H9 (cell line): Measurements from ENCODE around the gene ATG5. TPM values are rescaled to one million over a fixed set of nuclear protein-coding genes. Genes with fewer than 3 reads are reported as not detected.

ENCODE experiments used
- DNase-seq: peaks from one replicate; pipeline ENCODE4 v3.0.0-alpha.2; 2017
- H2AFZ ChIP-seq: one replicate; pipeline ENCODE4 v1.6.1; 2013; ENCODE audit warnings: mild to moderate bottlenecking, low read length, control low read depth, moderate library complexity
- H2AK5ac ChIP-seq: 2 replicates; pipeline ENCODE4 v1.6.1; 2013; ENCODE audit warnings: low read length, control low read depth, mixed read lengths; ENCODE audit not compliant: insufficient read length
- H2BK120ac ChIP-seq: one replicate; pipeline ENCODE4 v1.6.1; 2013; ENCODE audit warnings: low read depth, mild to moderate bottlenecking, low read length, control low read depth, inconsistent platforms; ENCODE audit not compliant: poor library complexity, severe bottlenecking
- H2BK12ac ChIP-seq: 2 replicates; pipeline ENCODE4 v1.6.1; 2013; ENCODE audit warnings: low read length, control low read depth, mixed read lengths, low read depth; ENCODE audit not compliant: insufficient read length
- H2BK15ac ChIP-seq: 2 replicates; pipeline ENCODE4 v1.6.1; 2013; ENCODE audit warnings: low read depth, low read length, control low read depth
- H2BK20ac ChIP-seq: one replicate; pipeline ENCODE4 v1.6.1; 2013; ENCODE audit warnings: low read depth, mild to moderate bottlenecking, low read length, control low read depth, inconsistent platforms; ENCODE audit not compliant: poor library complexity, severe bottlenecking
- H2BK5ac ChIP-seq: 2 replicates; pipeline ENCODE4 v1.6.1; 2013; ENCODE audit warnings: low read length, control low read depth, mixed read lengths; ENCODE audit not compliant: insufficient read length
- H3K14ac ChIP-seq: 2 replicates; pipeline ENCODE4 v1.6.1; 2013; ENCODE audit warnings: low read length, control low read depth; ENCODE audit not compliant: insufficient read depth
- H3K18ac ChIP-seq: 2 replicates; pipeline ENCODE4 v1.6.1; 2013; ENCODE audit warnings: low read depth, mild to moderate bottlenecking, mixed read lengths, low read length, control low read depth; ENCODE audit not compliant: insufficient read length
- H3K23ac ChIP-seq: 2 replicates; pipeline ENCODE4 v1.6.1; 2013; ENCODE audit warnings: low read length, control low read depth, mixed read lengths, low read depth; ENCODE audit not compliant: insufficient read length
- H3K23me2 ChIP-seq: 2 replicates; pipeline ENCODE4 v1.6.1; 2013; ENCODE audit warnings: low read depth, mild to moderate bottlenecking, mixed read lengths, low read length, control low read depth; ENCODE audit not compliant: insufficient read length, poor library complexity, severe bottlenecking
- H3K27ac ChIP-seq: 2 replicates; pipeline ENCODE4 v1.5.1; 2013; ENCODE audit warnings: low read length, control low read depth, mixed read lengths, low read depth; ENCODE audit not compliant: insufficient read length
- H3K27me3 ChIP-seq: 2 replicates; pipeline ENCODE4 v1.6.1; 2013; ENCODE audit warnings: low read length, control low read depth, inconsistent platforms; ENCODE audit not compliant: insufficient read depth
- H3K4ac ChIP-seq: 2 replicates; pipeline ENCODE4 v1.6.1; 2013; ENCODE audit warnings: low read depth, mild to moderate bottlenecking, control low read depth, inconsistent platforms, low read length, moderate library complexity
- H3K4me1 ChIP-seq: 2 replicates; pipeline ENCODE4 v1.6.1; 2013; ENCODE audit warnings: low read length, control low read depth, inconsistent platforms; ENCODE audit not compliant: insufficient read depth
- H3K4me2 ChIP-seq: 2 replicates; pipeline ENCODE4 v1.6.1; 2013; ENCODE audit warnings: low read length, control low read depth, mixed read lengths; ENCODE audit not compliant: insufficient read length, insufficient read depth
- H3K56ac ChIP-seq: 2 replicates; pipeline ENCODE4 v1.6.1; 2013; ENCODE audit warnings: low read depth, mild to moderate bottlenecking, mixed read lengths, low read length, control low read depth; ENCODE audit not compliant: insufficient read length
- H3K79me1 ChIP-seq: 2 replicates; pipeline ENCODE4 v1.6.1; 2013; ENCODE audit warnings: low read depth, mild to moderate bottlenecking, moderate library complexity, low read length, control low read depth, inconsistent platforms; ENCODE audit not compliant: insufficient read depth, poor library complexity, severe bottlenecking
- H3K79me2 ChIP-seq: 2 replicates; pipeline ENCODE4 v1.6.1; 2013; ENCODE audit warnings: low read length, control low read depth, inconsistent platforms; ENCODE audit not compliant: insufficient read depth
- H3K9ac ChIP-seq: 2 replicates; pipeline ENCODE4 v1.6.1; 2013; ENCODE audit warnings: low read length, control low read depth, mixed read lengths; ENCODE audit not compliant: insufficient read length; ENCODE audit errors: extremely low read depth
- H3K9me3 ChIP-seq: one replicate; pipeline ENCODE4 v1.6.1; 2013; ENCODE audit warnings: low read depth, low read length, inconsistent platforms; ENCODE audit not compliant: control insufficient read depth
- H3T11ph ChIP-seq: one replicate; pipeline ENCODE4 v1.6.1; 2013; ENCODE audit warnings: mild to moderate bottlenecking, low read length, control low read depth, inconsistent platforms
- H4K20me1 ChIP-seq: one replicate; pipeline ENCODE4 v1.6.1; 2013; ENCODE audit not compliant: control insufficient read depth, insufficient read length, insufficient read depth
- H4K5ac ChIP-seq: 2 replicates; pipeline ENCODE4 v1.6.1; 2013; ENCODE audit warnings: low read depth, mild to moderate bottlenecking, mixed read lengths, low read length, control low read depth; ENCODE audit not compliant: insufficient read length
- H4K8ac ChIP-seq: replicated peaks from 2 replicates; pipeline ENCODE4 v1.6.1; 2013; ENCODE audit warnings: low read length, control low read depth, mixed read lengths, low read depth; ENCODE audit not compliant: insufficient read length
- H4K91ac ChIP-seq: 2 replicates; pipeline ENCODE4 v1.6.1; 2013; ENCODE audit warnings: low read depth, mild to moderate bottlenecking, moderate library complexity, mixed read lengths, low read length, control low read depth; ENCODE audit not compliant: insufficient read length
- H3K27ac Mint-ChIP-seq, 3 experiments: 2 replicates in 2 of 3; 3 replicates in 1 of 3; pipeline ENCODE4 v1.8.0; 2020 to 2021; ENCODE audit warnings: mixed read lengths in 3 of 3, mild to moderate bottlenecking in 1 of 3, moderate library complexity in 1 of 3
- H3K27me3 Mint-ChIP-seq: 2 replicates; pipeline ENCODE4 v1.8.0; 2021; ENCODE audit warnings: low read depth, mild to moderate bottlenecking, moderate library complexity, mixed read lengths
- H3K36me3 Mint-ChIP-seq, 3 experiments: 2 replicates in 2 of 3; 3 replicates in 1 of 3; pipeline ENCODE4 v1.8.0; 2020 to 2021; ENCODE audit warnings: low read depth in 3 of 3, mixed read lengths in 3 of 3; ENCODE audit not compliant: insufficient read depth in 1 of 3
- H3K4me1 Mint-ChIP-seq, 2 experiments: 2 replicates each; pipeline ENCODE4 v1.8.0; 2020; ENCODE audit warnings: mixed read lengths in 2 of 2
- H3K4me3 Mint-ChIP-seq, 2 experiments: 2 replicates in 1 of 2; 3 replicates in 1 of 2; pipeline ENCODE4 v1.8.0; 2020 to 2021; ENCODE audit warnings: mild to moderate bottlenecking in 2 of 2, mixed read lengths in 2 of 2, moderate library complexity in 1 of 2
- H3K9me3 Mint-ChIP-seq, 2 experiments: 2 replicates in 1 of 2; 3 replicates in 1 of 2; pipeline ENCODE4 v1.8.0; 2020; ENCODE audit warnings: mild to moderate bottlenecking in 2 of 2, mixed read lengths in 2 of 2, moderate library complexity in 1 of 2
- WGBS: extraction: QIAGEN DNeasy Blood & Tissue Kit; methylation state at CpG from one replicate; pipeline ENCODE4 v1.1.7; 2013; ENCODE audit warnings: missing lambda C conversion rate, low lambda C conversion rate, mixed read lengths; ENCODE audit not compliant: insufficient read length; ENCODE audit errors: extremely low coverage; 5-methylcytosine and 5-hydroxymethylcytosine counted together
- total RNA-seq: library from RNA; stranded (reverse); gene quantifications from 2 replicates; pipeline ENCODE4 v1.2.1, GENCODE V29; 2021
- TF ChIP-seq, protein P1 (sequence below): fragments of 200-600 bp; sonication (generic); conservative IDR thresholded peaks from 3 replicates; pipeline ENCODE4 v1.8.0; 2021; ENCODE audit warnings: antibody characterized with exemption, mild to moderate bottlenecking

ATG5 gene
- total RNA-seq, 1 experiment from 2014 or later, result 36.7 TPM

DNA sequence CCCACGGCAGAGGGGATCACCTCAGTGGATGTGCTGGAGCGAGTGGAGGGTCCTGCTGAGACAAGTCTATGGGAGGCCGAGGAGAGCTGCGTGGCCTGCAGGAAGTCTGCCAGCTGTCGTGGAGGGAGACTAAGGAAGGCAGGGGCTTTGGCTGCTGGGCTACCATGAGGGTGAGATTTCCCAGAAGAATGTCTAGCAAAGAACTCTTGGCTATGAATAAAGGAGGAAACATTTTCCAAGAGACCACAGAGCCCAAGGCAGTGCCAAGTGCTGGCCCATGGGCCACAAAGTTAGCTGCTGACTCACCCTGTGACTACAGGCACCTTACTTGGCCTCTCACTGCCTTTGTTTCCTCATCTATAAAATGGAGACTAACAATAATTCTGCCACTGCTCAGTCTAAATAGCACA lies 166.0 kb downstream of the ATG5 start:
- Mint-ChIP-seq H3K4me1 (peaks cover 28 to 46% of the 10 kb centered on the region in 2 experiments), H3K27me3 (peaks cover 3% of the 10 kb centered on the region; the same call in 1 of the 2 replicates), H3K36me3 (no peaks in the 10 kb centered on the region; a peak in 1 of 7 replicates), H3K27ac (0 out of 7 replicates have a peak overlapping the region, but pooled peaks of 1 of the 3 experiments have one; percentile 42), H3K9me3 (no peaks in the 10 kb centered on the region), H3K4me3 (no peak overlapping the region)
- H4K5ac ChIP-seq, result no peak overlapping the region
- no peak overlapping the region for H2BK12ac ChIP-seq
- no peak overlapping the region for H4K8ac ChIP-seq
- H2BK120ac ChIP-seq, result no peak overlapping the region
- DNase-seq, result no peak
- H3K79me2 ChIP-seq, result no peaks in the 10 kb centered on the region
- no peak overlapping the region for H3K9ac ChIP-seq
- H2BK15ac ChIP-seq, result no peak overlapping the region
- H3K23me2 ChIP-seq, result no peaks in the 10 kb centered on the region
- H3K4me1 ChIP-seq, result peaks cover 3% of the 10 kb centered on the region; the same call in 1 of the 2 replicates
- no peak overlapping the region for H3K4me2 ChIP-seq
- H3K27ac ChIP-seq, result no peak overlapping the region
- H4K20me1 ChIP-seq, result no peaks in the 10 kb centered on the region
- no peaks in the 10 kb centered on the region for H3K27me3 ChIP-seq
- no peaks in the 10 kb centered on the region for H3K9me3 ChIP-seq
- no peak overlapping the region for H3K56ac ChIP-seq
- no peak overlapping the region for H4K91ac ChIP-seq
- no peaks in the 10 kb centered on the region for H3K79me1 ChIP-seq
- no peak overlapping the region; the same call in 1 of the 2 replicates for H3K14ac ChIP-seq
- H2BK20ac ChIP-seq, result no peak overlapping the region
- H3K4ac ChIP-seq, result no peak overlapping the region
- H3K18ac ChIP-seq, result no peak overlapping the region
- H3K23ac ChIP-seq, result no peak overlapping the region
- no peak overlapping the region for H2BK5ac ChIP-seq
- H2AFZ ChIP-seq, result no peak overlapping the region
- WGBS, result no CpG with 5 or more reads among the region's 5 CpGs
- no peak overlapping the region for H2AK5ac ChIP-seq
- no peak overlapping the region for H3T11ph ChIP-seq
- TF ChIP-seq, protein P1, sequence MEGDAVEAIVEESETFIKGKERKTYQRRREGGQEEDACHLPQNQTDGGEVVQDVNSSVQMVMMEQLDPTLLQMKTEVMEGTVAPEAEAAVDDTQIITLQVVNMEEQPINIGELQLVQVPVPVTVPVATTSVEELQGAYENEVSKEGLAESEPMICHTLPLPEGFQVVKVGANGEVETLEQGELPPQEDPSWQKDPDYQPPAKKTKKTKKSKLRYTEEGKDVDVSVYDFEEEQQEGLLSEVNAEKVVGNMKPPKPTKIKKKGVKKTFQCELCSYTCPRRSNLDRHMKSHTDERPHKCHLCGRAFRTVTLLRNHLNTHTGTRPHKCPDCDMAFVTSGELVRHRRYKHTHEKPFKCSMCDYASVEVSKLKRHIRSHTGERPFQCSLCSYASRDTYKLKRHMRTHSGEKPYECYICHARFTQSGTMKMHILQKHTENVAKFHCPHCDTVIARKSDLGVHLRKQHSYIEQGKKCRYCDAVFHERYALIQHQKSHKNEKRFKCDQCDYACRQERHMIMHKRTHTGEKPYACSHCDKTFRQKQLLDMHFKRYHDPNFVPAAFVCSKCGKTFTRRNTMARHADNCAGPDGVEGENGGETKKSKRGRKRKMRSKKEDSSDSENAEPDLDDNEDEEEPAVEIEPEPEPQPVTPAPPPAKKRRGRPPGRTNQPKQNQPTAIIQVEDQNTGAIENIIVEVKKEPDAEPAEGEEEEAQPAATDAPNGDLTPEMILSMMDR, result no peak
